ENCODE results near the gene KCTD6. TPM values are rescaled to one million over a fixed set of nuclear protein-coding genes. Genes with fewer than 3 reads are reported as not detected.

The KCTD6 gene
- total RNA-seq, 1 donor from 2014 or later: 14.4 TPM

GRCh38 chr3:58470363-58471024, 21.4 kb upstream of the KCTD6 start:
- no peaks in the 10 kb centered on the region for H3K36me3 Mint-ChIP-seq (ENCODE audit: unreplicated experiment)
- no peak overlapping the region for H3K4me3 Mint-ChIP-seq (ENCODE audit: unreplicated experiment)

GRCh38 chr3:58471025-58471887, 20.6 kb upstream of the KCTD6 start:
- no peaks in the 10 kb centered on the region for H3K9me3 Mint-ChIP-seq (ENCODE audit: unreplicated experiment)

More at GRCh38 chr3:58470363-58471024, 21.4 kb upstream of the KCTD6 start:
- no peak for TF ChIP-seq CTCF (IDR thresholded peaks at IDR 0.05)
- DNase-seq (ENCODE audit: extremely low spot score, unreplicated experiment): peak; percentile 49
- Mint-ChIP-seq H3K27me3 (ENCODE audit: unreplicated experiment) (no peaks in the 10 kb centered on the region), H3K4me1 (ENCODE audit: unreplicated experiment) (peaks cover 59% of the 10 kb centered on the region), H3K27ac (ENCODE audit: unreplicated experiment) (peak overlapping the region; percentile 86), H3K9me3 (ENCODE audit: unreplicated experiment) (no peaks in the 10 kb centered on the region)

GRCh38 chr3:58473275-58473674, 18.6 kb upstream of the KCTD6 start:
- no peaks in the 10 kb centered on the region for H3K27me3 Mint-ChIP-seq (ENCODE audit: unreplicated experiment)
- H3K9me3 Mint-ChIP-seq (ENCODE audit: unreplicated experiment): no peaks in the 10 kb centered on the region
- TF ChIP-seq CTCF (IDR thresholded peaks at IDR 0.05): no peak
- no peak for DNase-seq (ENCODE audit: extremely low spot score, unreplicated experiment)
- H3K36me3 Mint-ChIP-seq (ENCODE audit: unreplicated experiment): no peaks in the 10 kb centered on the region
- no peak overlapping the region for H3K4me3 Mint-ChIP-seq (ENCODE audit: unreplicated experiment)
- H3K4me1 Mint-ChIP-seq (ENCODE audit: unreplicated experiment): peaks cover 56% of the 10 kb centered on the region
- peak overlapping the region; percentile 62 for H3K27ac Mint-ChIP-seq (ENCODE audit: unreplicated experiment)

More at GRCh38 chr3:58471025-58471887, 20.6 kb upstream of the KCTD6 start:
- TF ChIP-seq CTCF (IDR thresholded peaks at IDR 0.05): no peak
- peak; percentile 85 for DNase-seq (ENCODE audit: extremely low spot score, unreplicated experiment)
- Mint-ChIP-seq H3K4me3 (ENCODE audit: unreplicated experiment) (no peak overlapping the region), H3K36me3 (ENCODE audit: unreplicated experiment) (no peaks in the 10 kb centered on the region), H3K27me3 (ENCODE audit: unreplicated experiment) (no peaks in the 10 kb centered on the region), H3K27ac (ENCODE audit: unreplicated experiment) (peak overlapping the region; percentile 86), H3K4me1 (ENCODE audit: unreplicated experiment) (peaks cover 56% of the 10 kb centered on the region)

GRCh38 chr3:58474348-58474911, 17.5 kb upstream of the KCTD6 start:
- no peak overlapping the region for H3K4me3 Mint-ChIP-seq (ENCODE audit: unreplicated experiment)
- H3K27me3 Mint-ChIP-seq (ENCODE audit: unreplicated experiment): no peaks in the 10 kb centered on the region
- no peak for TF ChIP-seq CTCF (IDR thresholded peaks at IDR 0.05)
- H3K27ac Mint-ChIP-seq (ENCODE audit: unreplicated experiment): no peak overlapping the region
- H3K36me3 Mint-ChIP-seq (ENCODE audit: unreplicated experiment): no peaks in the 10 kb centered on the region
- DNase-seq (ENCODE audit: extremely low spot score, unreplicated experiment): no peak
- peaks cover 5% of the 10 kb centered on the region for H3K9me3 Mint-ChIP-seq (ENCODE audit: unreplicated experiment)
- peaks cover 52% of the 10 kb centered on the region for H3K4me1 Mint-ChIP-seq (ENCODE audit: unreplicated experiment)

Measured in osteocyte (in vitro differentiated cells).